Neutrophil (primary cell): ENCODE data around the gene PPIL4.

Source experiments
- H3K27ac ChIP-seq: fragments of 200-600 bp; sonication (generic); 2 replicates; pipeline ENCODE4 v1.5.1; 2016; ENCODE audit warnings: mild to moderate bottlenecking, moderate library complexity
- H3K27me3 ChIP-seq: fragments of 200-600 bp; sonication (generic); 2 replicates; pipeline ENCODE4 v1.6.0; 2016; ENCODE audit warnings: mild to moderate bottlenecking
- H3K36me3 ChIP-seq: fragments of 200-600 bp; sonication (generic); 2 replicates; pipeline ENCODE4 v1.5.1; 2017
- H3K4me1 ChIP-seq, 2 experiments: fragments of 200-600 bp in 1 of 2; sonication (generic) in 1 of 2; 1 replicate in 1 of 2; 2 replicates in 1 of 2; pipeline versions ENCODE4 v1.5.1 to v1.6.1; 2013 to 2016; ENCODE audit warnings: low read depth in 1 of 2, low read length in 1 of 2, mild to moderate bottlenecking in 1 of 2, moderate library complexity in 1 of 2; ENCODE audit not compliant: control insufficient read depth in 1 of 2, insufficient read depth in 1 of 2
- H3K4me3 ChIP-seq, 2 experiments: fragments of 200-600 bp in 1 of 2; sonication (generic) in 1 of 2; 1 replicate in 1 of 2; 2 replicates in 1 of 2; pipeline ENCODE4 v1.5.1; 2013 to 2016; ENCODE audit warnings: low read depth in 1 of 2, low read length in 1 of 2, mild to moderate bottlenecking in 1 of 2, moderate library complexity in 1 of 2
- H3K9me3 ChIP-seq: fragments of 200-600 bp; sonication (generic); 2 replicates; pipeline ENCODE4 v1.5.1; 2016
- CTCF ChIP-seq: fragments of 200-600 bp; sonication (generic); IDR thresholded peaks from 2 replicates; pipeline ENCODE4 v1.5.1; 2016; ENCODE audit warnings: antibody characterized with exemption

The PPIL4 gene

GRCh38 chr6:149474108-149474935 is 71.5 kb downstream of the PPIL4 start:
- H3K4me1 ChIP-seq, result no peaks in the 10 kb centered on the region
- no peak for TF ChIP-seq CTCF
- H3K4me3 ChIP-seq, result no peak overlapping the region
- H3K27ac ChIP-seq, result no peak overlapping the region
- H3K9me3 ChIP-seq, result no peaks in the 10 kb centered on the region
- H3K36me3 ChIP-seq, result no peaks in the 10 kb centered on the region
- no peaks in the 10 kb centered on the region for H3K27me3 ChIP-seq

GRCh38 chr6:149473080-149474052 is 72.5 kb downstream of the PPIL4 start:
- H3K27me3 ChIP-seq, result no peaks in the 10 kb centered on the region
- H3K4me1 ChIP-seq, result no peaks in the 10 kb centered on the region

GRCh38 chr6:149472241-149472640 is 73.6 kb downstream of the PPIL4 start:
- Histone ChIP-seq H3K27me3 (no peaks in the 10 kb centered on the region), H3K4me1 (no peaks in the 10 kb centered on the region), H3K9me3 (no peaks in the 10 kb centered on the region), H3K4me3 (no peak overlapping the region), H3K36me3 (no peaks in the 10 kb centered on the region), H3K27ac (no peak overlapping the region)
- no peak for TF ChIP-seq CTCF

More at GRCh38 chr6:149473080-149474052, 72.5 kb downstream of the PPIL4 start:
- TF ChIP-seq CTCF, result no peak
- Histone ChIP-seq H3K4me3 (no peak overlapping the region), H3K36me3 (no peaks in the 10 kb centered on the region), H3K27ac (no peak overlapping the region), H3K9me3 (no peaks in the 10 kb centered on the region)

GRCh38 chr6:149471801-149472200 is 74.0 kb downstream of the PPIL4 start:
- no peaks in the 10 kb centered on the region for H3K36me3 ChIP-seq
- H3K27ac ChIP-seq, result no peak overlapping the region
- H3K4me3 ChIP-seq, result no peak overlapping the region
- H3K9me3 ChIP-seq, result no peaks in the 10 kb centered on the region
- no peak for TF ChIP-seq CTCF
- no peaks in the 10 kb centered on the region for H3K27me3 ChIP-seq
- H3K4me1 ChIP-seq, result no peaks in the 10 kb centered on the region

GRCh38 chr6:149470948-149471347 is 74.9 kb downstream of the PPIL4 start:
- no peaks in the 10 kb centered on the region for H3K27me3 ChIP-seq
- no peak for TF ChIP-seq CTCF
- H3K36me3 ChIP-seq, result no peaks in the 10 kb centered on the region
- no peak overlapping the region for H3K4me3 ChIP-seq
- no peaks in the 10 kb centered on the region for H3K9me3 ChIP-seq
- H3K4me1 ChIP-seq, result no peaks in the 10 kb centered on the region
- H3K27ac ChIP-seq, result no peak overlapping the region
